HEK293 (cell line): ENCODE measurements around the gene RBMS3.

Source experiments
- BCL11A ChIP-seq: fragments of 450-650 bp; formaldehyde crosslinking; IDR thresholded peaks from 2 replicates; pipeline ENCODE4 v1.5.1; 2016; ENCODE audit warnings: low read depth, missing biosample characterization, missing genetic modification characterization
- ZNF138 ChIP-seq: fragments of 450-650 bp; formaldehyde crosslinking; IDR thresholded peaks from 2 replicates; pipeline ENCODE4 v1.5.1; 2016; ENCODE audit warnings: missing biosample characterization, missing genetic modification characterization, borderline replicate concordance
- ZNF510 ChIP-seq: fragments of 450-650 bp; formaldehyde crosslinking; IDR thresholded peaks from 2 replicates; pipeline ENCODE4 v1.5.1; 2018; ENCODE audit warnings: mild to moderate bottlenecking, missing genetic modification characterization, missing biosample characterization; ENCODE audit not compliant: insufficient replicate concordance
- ZNF768 ChIP-seq: fragments of 450-650 bp; formaldehyde crosslinking; IDR thresholded peaks from 2 replicates; pipeline ENCODE4 v1.5.1; 2018; ENCODE audit warnings: missing biosample characterization, mild to moderate bottlenecking, missing genetic modification characterization
- TF ChIP-seq, protein P1 (sequence below): fragments of 450-650 bp; formaldehyde crosslinking; IDR thresholded peaks from 2 replicates; pipeline ENCODE4 v1.5.1; 2016; ENCODE audit warnings: missing biosample characterization, missing genetic modification characterization
- TF ChIP-seq, protein P2 (sequence below): fragments of 450-650 bp; formaldehyde crosslinking; IDR thresholded peaks from 2 replicates; pipeline ENCODE4 v1.5.1; 2016; ENCODE audit warnings: missing biosample characterization, missing genetic modification characterization
- TF ChIP-seq, protein P3 (sequence below): fragments of 450-650 bp; formaldehyde crosslinking; IDR thresholded peaks from 2 replicates; pipeline ENCODE4 v1.5.1; 2017; ENCODE audit warnings: missing biosample characterization, missing genetic modification characterization
- TF ChIP-seq, protein P4 (sequence below): fragments of 450-650 bp; formaldehyde crosslinking; IDR thresholded peaks from 2 replicates; pipeline ENCODE4 v1.5.1; 2017; ENCODE audit warnings: missing biosample characterization, mild to moderate bottlenecking, missing genetic modification characterization, moderate library complexity
- TF ChIP-seq, protein P5 (sequence below): fragments of 450-650 bp; formaldehyde crosslinking; IDR thresholded peaks from 2 replicates; pipeline ENCODE4 v1.5.1; 2016; ENCODE audit warnings: missing biosample characterization, missing genetic modification characterization, low read depth

DNA sequence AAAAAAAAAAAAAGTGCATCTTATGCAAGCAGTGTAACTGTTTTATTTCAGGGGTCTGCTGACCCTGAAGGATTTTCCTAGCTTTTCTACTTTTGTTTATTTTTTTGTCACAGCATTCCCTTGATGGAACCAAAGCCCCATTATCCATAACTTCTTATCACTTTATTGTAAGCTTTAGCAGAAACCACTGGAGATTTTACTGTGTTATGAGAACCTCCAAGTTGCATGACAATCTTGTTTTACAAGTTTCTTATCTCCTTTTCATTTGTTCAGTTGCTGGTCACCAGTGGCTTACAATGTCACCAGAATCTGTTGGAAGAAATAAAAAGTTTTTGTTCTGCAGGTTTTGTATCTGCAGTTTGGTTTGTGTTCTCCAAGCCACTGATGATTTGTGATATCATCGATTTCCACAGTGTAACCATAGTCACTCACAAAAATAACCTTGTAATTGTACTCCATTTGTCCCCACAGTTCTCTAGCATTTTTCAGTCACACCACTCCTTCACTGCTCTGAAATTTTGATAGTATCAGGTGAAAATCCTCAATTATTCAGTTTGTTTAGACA, 660.0 kb downstream of the RBMS3 start:
- TF ChIP-seq, protein P1, sequence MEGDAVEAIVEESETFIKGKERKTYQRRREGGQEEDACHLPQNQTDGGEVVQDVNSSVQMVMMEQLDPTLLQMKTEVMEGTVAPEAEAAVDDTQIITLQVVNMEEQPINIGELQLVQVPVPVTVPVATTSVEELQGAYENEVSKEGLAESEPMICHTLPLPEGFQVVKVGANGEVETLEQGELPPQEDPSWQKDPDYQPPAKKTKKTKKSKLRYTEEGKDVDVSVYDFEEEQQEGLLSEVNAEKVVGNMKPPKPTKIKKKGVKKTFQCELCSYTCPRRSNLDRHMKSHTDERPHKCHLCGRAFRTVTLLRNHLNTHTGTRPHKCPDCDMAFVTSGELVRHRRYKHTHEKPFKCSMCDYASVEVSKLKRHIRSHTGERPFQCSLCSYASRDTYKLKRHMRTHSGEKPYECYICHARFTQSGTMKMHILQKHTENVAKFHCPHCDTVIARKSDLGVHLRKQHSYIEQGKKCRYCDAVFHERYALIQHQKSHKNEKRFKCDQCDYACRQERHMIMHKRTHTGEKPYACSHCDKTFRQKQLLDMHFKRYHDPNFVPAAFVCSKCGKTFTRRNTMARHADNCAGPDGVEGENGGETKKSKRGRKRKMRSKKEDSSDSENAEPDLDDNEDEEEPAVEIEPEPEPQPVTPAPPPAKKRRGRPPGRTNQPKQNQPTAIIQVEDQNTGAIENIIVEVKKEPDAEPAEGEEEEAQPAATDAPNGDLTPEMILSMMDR (tag by site-specific recombination): no peak
- TF ChIP-seq, protein P2, sequence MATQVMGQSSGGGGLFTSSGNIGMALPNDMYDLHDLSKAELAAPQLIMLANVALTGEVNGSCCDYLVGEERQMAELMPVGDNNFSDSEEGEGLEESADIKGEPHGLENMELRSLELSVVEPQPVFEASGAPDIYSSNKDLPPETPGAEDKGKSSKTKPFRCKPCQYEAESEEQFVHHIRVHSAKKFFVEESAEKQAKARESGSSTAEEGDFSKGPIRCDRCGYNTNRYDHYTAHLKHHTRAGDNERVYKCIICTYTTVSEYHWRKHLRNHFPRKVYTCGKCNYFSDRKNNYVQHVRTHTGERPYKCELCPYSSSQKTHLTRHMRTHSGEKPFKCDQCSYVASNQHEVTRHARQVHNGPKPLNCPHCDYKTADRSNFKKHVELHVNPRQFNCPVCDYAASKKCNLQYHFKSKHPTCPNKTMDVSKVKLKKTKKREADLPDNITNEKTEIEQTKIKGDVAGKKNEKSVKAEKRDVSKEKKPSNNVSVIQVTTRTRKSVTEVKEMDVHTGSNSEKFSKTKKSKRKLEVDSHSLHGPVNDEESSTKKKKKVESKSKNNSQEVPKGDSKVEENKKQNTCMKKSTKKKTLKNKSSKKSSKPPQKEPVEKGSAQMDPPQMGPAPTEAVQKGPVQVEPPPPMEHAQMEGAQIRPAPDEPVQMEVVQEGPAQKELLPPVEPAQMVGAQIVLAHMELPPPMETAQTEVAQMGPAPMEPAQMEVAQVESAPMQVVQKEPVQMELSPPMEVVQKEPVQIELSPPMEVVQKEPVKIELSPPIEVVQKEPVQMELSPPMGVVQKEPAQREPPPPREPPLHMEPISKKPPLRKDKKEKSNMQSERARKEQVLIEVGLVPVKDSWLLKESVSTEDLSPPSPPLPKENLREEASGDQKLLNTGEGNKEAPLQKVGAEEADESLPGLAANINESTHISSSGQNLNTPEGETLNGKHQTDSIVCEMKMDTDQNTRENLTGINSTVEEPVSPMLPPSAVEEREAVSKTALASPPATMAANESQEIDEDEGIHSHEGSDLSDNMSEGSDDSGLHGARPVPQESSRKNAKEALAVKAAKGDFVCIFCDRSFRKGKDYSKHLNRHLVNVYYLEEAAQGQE: no peak
- no peak for TF ChIP-seq ZNF510 (tag by site-specific recombination)
- TF ChIP-seq, protein P3, sequence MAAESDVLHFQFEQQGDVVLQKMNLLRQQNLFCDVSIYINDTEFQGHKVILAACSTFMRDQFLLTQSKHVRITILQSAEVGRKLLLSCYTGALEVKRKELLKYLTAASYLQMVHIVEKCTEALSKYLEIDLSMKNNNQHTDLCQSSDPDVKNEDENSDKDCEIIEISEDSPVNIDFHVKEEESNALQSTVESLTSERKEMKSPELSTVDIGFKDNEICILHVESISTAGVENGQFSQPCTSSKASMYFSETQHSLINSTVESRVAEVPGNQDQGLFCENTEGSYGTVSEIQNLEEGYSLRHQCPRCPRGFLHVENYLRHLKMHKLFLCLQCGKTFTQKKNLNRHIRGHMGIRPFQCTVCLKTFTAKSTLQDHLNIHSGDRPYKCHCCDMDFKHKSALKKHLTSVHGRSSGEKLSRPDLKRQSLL (tag by site-specific recombination): no peak
- TF ChIP-seq ZNF768 (tag by site-specific recombination): no peak
- TF ChIP-seq, protein P4, sequence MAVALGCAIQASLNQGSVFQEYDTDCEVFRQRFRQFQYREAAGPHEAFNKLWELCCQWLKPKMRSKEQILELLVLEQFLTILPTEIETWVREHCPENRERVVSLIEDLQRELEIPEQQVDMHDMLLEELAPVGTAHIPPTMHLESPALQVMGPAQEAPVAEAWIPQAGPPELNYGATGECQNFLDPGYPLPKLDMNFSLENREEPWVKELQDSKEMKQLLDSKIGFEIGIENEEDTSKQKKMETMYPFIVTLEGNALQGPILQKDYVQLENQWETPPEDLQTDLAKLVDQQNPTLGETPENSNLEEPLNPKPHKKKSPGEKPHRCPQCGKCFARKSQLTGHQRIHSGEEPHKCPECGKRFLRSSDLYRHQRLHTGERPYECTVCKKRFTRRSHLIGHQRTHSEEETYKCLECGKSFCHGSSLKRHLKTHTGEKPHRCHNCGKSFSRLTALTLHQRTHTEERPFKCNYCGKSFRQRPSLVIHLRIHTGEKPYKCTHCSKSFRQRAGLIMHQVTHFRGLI: no peak
- TF ChIP-seq BCL11A (tag by site-specific recombination): no peak
- no peak for TF ChIP-seq ZNF138 (tag by site-specific recombination)
- TF ChIP-seq, protein P5, sequence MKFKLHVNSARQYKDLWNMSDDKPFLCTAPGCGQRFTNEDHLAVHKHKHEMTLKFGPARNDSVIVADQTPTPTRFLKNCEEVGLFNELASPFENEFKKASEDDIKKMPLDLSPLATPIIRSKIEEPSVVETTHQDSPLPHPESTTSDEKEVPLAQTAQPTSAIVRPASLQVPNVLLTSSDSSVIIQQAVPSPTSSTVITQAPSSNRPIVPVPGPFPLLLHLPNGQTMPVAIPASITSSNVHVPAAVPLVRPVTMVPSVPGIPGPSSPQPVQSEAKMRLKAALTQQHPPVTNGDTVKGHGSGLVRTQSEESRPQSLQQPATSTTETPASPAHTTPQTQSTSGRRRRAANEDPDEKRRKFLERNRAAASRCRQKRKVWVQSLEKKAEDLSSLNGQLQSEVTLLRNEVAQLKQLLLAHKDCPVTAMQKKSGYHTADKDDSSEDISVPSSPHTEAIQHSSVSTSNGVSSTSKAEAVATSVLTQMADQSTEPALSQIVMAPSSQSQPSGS (tag by site-specific recombination): no peak
